ENCODE measurements around the gene TSEN15. TPM values are rescaled to one million over a fixed set of nuclear protein-coding genes. Genes with fewer than 3 reads are reported as not detected.

The TSEN15 gene
- total and polyA plus RNA-seq, 2 of the 8 experiments (the other 6 are each of a cell fraction or from before 2014, with no cell fraction given): 23.4 to 31.4 TPM

DNA sequence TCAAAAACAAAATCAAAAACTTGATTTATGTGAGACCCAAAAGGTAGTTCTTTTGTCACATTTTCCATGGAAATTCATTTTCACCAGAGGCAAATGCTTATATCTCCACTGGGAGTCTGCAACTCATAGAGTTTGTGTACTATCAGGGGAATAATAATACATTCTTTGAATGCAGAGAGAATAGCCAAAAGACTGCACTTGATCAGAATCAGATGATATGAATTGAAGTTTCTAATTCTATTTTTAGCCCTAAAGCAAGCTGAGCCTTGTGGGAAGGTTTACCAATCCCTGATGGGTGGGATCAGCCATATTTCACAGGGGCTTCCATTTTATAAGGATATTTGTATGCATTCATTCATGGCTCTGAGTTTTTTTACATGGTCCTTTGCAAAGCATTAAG lies 49.6 kb downstream of the TSEN15 start (continued):
- no peak for TF ChIP-seq EZH2 (IDR thresholded peaks at IDR 0.05; ENCODE audit: low read depth, low read length, severe bottlenecking)
- no peak for TF ChIP-seq RNF2 (IDR thresholded peaks at IDR 0.05; ENCODE audit: borderline replicate concordance, low read depth, low read length, missing control alignments, poor library complexity, severe bottlenecking)
- no peak for TF ChIP-seq JUND (IDR thresholded peaks at IDR 0.05; ENCODE audit: low read length)
- no peak for TF ChIP-seq SAP30 (IDR thresholded peaks at IDR 0.05; ENCODE audit: insufficient read depth, insufficient replicate concordance, low read length)
- no peak for TF ChIP-seq SIX5 (IDR thresholded peaks at IDR 0.05; ENCODE audit: low read depth, low read length)
- no peak for TF ChIP-seq TAF7 (optimal IDR thresholded peaks at IDR 0.05; ENCODE audit: borderline replicate concordance, low read depth, low read length)
- TF ChIP-seq KDM4A (IDR thresholded peaks at IDR 0.05; ENCODE audit: low read depth, low read length, severe bottlenecking): no peak
- no peak for TF ChIP-seq CTBP2 (IDR thresholded peaks at IDR 0.05; ENCODE audit: borderline replicate concordance, insufficient read depth, insufficient read length, low read length)
- no peak for TF ChIP-seq CHD1 (IDR thresholded peaks at IDR 0.05; ENCODE audit: low read depth, low read length)
- TF ChIP-seq ZNF274 (IDR thresholded peaks at IDR 0.05; ENCODE audit: borderline replicate concordance, extremely low read depth, low read length): no peak
- no peak for TF ChIP-seq KDM1A (IDR thresholded peaks at IDR 0.05; ENCODE audit: borderline replicate concordance, low read length)
- no peak for TF ChIP-seq SIRT6 (IDR thresholded peaks at IDR 0.05; ENCODE audit: low read length)

All from H1 (cell line).